Measurements from ENCODE around the gene CCDC138. TPM values are rescaled to one million over a fixed set of nuclear protein-coding genes. Genes with fewer than 3 reads are reported as not detected.

The CCDC138 gene
- polyA plus RNA-seq, 1 donor (not counting 4 experiments of a cell fraction or from before 2014, with no cell fraction given): 6.6 TPM

GRCh38 chr2:108852375-108852774 lies 65.8 kb downstream of the CCDC138 start:
- no peak for FAIRE-seq
- H4K20me1 ChIP-seq (ENCODE audit: control insufficient read depth, extremely low read depth, insufficient read depth, low read length): no peaks in the 10 kb centered on the region
- no peak overlapping the region for H2AFZ ChIP-seq (ENCODE audit: control insufficient read depth, low read length)
- H3K4me3 ChIP-seq (ENCODE audit: control insufficient read depth in 2 of 3, extremely low read depth in 1 of 3, insufficient read depth in 2 of 3, low read depth in 1 of 3, low read length in 3 of 3): no peak overlapping the region
- H3K9me3 ChIP-seq (ENCODE audit: control insufficient read depth, low read depth, low read length): no peaks in the 10 kb centered on the region
- no peak overlapping the region for H3K27ac ChIP-seq (ENCODE audit: control insufficient read depth, insufficient read depth, low read length)
- no peak overlapping the region for H3K4me2 ChIP-seq (ENCODE audit: control insufficient read depth, extremely low read depth, insufficient read depth, low read depth, low read length)
- TF ChIP-seq CTCF (optimal IDR thresholded peaks at IDR 0.05 in 1 of 3, IDR thresholded peaks at IDR 0.05 in 1 of 3, conservative IDR thresholded peaks at IDR 0.05 in 1 of 3; ENCODE audit: extremely low read depth in 1 of 3, insufficient read depth in 2 of 3, low read length in 3 of 3) (no peak), EZH2 (IDR thresholded peaks at IDR 0.05; ENCODE audit: low read length) (no peak)
- peaks cover 7% of the 10 kb centered on the region for H3K4me1 ChIP-seq (ENCODE audit: control insufficient read depth, extremely low read depth, insufficient read depth, low read length)
- H3K9ac ChIP-seq (ENCODE audit: control insufficient read depth, extremely low read depth, insufficient read depth, low read length): no peak overlapping the region
- no peak for DNase-seq (ENCODE audit: low read depth, low spot score)
- H3K79me2 ChIP-seq (ENCODE audit: control insufficient read depth, insufficient read depth, low read length): no peaks in the 10 kb centered on the region
- H3K27me3 ChIP-seq (ENCODE audit: control insufficient read depth, extremely low read depth, insufficient read depth, low read length): no peaks in the 10 kb centered on the region
- H3K9me1 ChIP-seq (ENCODE audit: control insufficient read depth, extremely low read depth, insufficient read depth, low read length): no peaks in the 10 kb centered on the region
- dilution Hi-C loops (cut with MboI; ENCODE audit: extremely low pct_ligation_motif_present, low sequenced_read_pairs): no loop called here
- peaks cover 2% of the 10 kb centered on the region in 2 experiments for H3K36me3 ChIP-seq (ENCODE audit: control insufficient read depth in 2 of 2, extremely low read depth in 1 of 2, insufficient read depth in 2 of 2, low read length in 2 of 2)

- Histone ChIP-seq H3K9me1 (ENCODE audit: control insufficient read depth, extremely low read depth, insufficient read depth, low read length) (no peaks in the 10 kb centered on the region), H4K20me1 (ENCODE audit: control insufficient read depth, extremely low read depth, insufficient read depth, low read length) (no peaks in the 10 kb centered on the region), H2AFZ (ENCODE audit: control insufficient read depth, low read length) (no peak overlapping the region), H3K4me3 (ENCODE audit: control insufficient read depth in 2 of 3, extremely low read depth in 1 of 3, insufficient read depth in 2 of 3, low read depth in 1 of 3, low read length in 3 of 3) (no peak overlapping the region), H3K4me2 (ENCODE audit: control insufficient read depth, extremely low read depth, insufficient read depth, low read depth, low read length) (no peak overlapping the region), H3K36me3 (ENCODE audit: control insufficient read depth in 2 of 2, extremely low read depth in 1 of 2, insufficient read depth in 2 of 2, low read length in 2 of 2) (peaks cover 2% of the 10 kb centered on the region in 2 experiments), H3K9me3 (ENCODE audit: control insufficient read depth, low read depth, low read length) (no peaks in the 10 kb centered on the region), H3K27me3 (ENCODE audit: control insufficient read depth, extremely low read depth, insufficient read depth, low read length) (no peaks in the 10 kb centered on the region), H3K9ac (ENCODE audit: control insufficient read depth, extremely low read depth, insufficient read depth, low read length) (no peak overlapping the region), H3K79me2 (ENCODE audit: control insufficient read depth, insufficient read depth, low read length) (no peaks in the 10 kb centered on the region), H3K4me1 (ENCODE audit: control insufficient read depth, extremely low read depth, insufficient read depth, low read length) (peaks cover 7% of the 10 kb centered on the region), H3K27ac (ENCODE audit: control insufficient read depth, insufficient read depth, low read length) (no peak overlapping the region)
- dilution Hi-C loops (cut with MboI; ENCODE audit: extremely low pct_ligation_motif_present, low sequenced_read_pairs): no loop called here
- no peak for FAIRE-seq
- TF ChIP-seq EZH2 (IDR thresholded peaks at IDR 0.05; ENCODE audit: low read length) (no peak), CTCF (optimal IDR thresholded peaks at IDR 0.05 in 1 of 3, IDR thresholded peaks at IDR 0.05 in 1 of 3, conservative IDR thresholded peaks at IDR 0.05 in 1 of 3; ENCODE audit: extremely low read depth in 1 of 3, insufficient read depth in 2 of 3, low read length in 3 of 3) (no peak)
- no peak for DNase-seq (ENCODE audit: low read depth, low spot score)
Observed at GRCh38 chr2:108853421-108853820, 66.8 kb downstream of the CCDC138 start.
